IPS-11a (cell line): ENCODE data around the gene SFMBT2.
"Not testable (repeated sequence)": the region's sequence is repeated elsewhere in the genome, so short reads cannot be mapped to it uniquely, and the experiment has no call there.

Source experiments
- H3K4me3 ChIP-seq: one replicate; pipeline ENCODE4 v1.5.1; 2013; ENCODE audit warnings: low read depth, low read length, control low read depth

Gene SFMBT2

GRCh38 chr10:7301006-7301778 is 109.6 kb downstream of the SFMBT2 start:
- no peak overlapping the region for H3K4me3 ChIP-seq

- no peak overlapping the region for H3K4me3 ChIP-seq
Observed at GRCh38 chr10:7300384-7300971, 110.4 kb downstream of the SFMBT2 start.

- not testable (repeated sequence) for H3K4me3 ChIP-seq
Observed at GRCh38 chr10:7299601-7300325, 111.1 kb downstream of the SFMBT2 start.

DNA sequence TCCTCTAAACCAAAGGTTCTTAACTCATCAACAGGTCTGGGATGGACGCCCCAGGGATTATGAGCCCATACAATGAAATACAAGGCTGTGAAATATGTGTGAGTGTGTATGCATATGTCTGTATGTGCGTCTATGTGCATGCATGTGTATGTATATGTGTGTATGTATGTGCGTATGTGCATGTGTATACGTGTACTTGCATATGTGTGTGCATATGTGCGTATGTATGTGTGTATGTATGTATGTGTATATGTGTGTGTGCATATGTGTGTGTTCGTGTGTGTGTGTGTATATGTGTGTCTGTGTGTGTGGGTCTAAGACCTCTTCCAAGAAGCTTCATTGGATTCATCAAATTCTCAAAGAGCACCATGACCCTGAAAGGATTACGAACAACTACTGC is 112.3 kb downstream of the SFMBT2 start:
- H3K4me3 ChIP-seq, result no peak overlapping the region

- H3K4me3 ChIP-seq, result no peak overlapping the region
Observed at GRCh38 chr10:7297094-7297493, 113.7 kb downstream of the SFMBT2 start.

DNA sequence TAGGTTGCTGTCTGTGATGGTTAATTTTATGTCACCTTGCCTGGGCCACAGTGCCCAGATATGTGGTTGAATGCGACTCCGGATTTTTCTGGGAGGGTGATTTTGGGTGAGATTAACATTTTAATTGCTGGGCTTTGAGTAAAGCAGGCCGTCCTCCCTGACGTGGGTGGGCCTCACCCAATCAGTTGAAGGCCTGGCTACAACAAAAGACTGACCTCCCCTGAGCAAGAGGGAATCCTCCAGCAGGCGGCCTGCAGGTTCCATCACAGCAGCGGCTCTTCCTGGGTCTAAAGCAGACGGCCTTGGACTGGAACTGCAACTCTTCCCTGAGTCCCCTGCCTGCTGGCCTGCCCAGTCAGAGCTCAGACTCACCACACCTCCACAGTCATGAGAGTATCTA is 114.2 kb downstream of the SFMBT2 start:
- no peak overlapping the region for H3K4me3 ChIP-seq

- no peak overlapping the region for H3K4me3 ChIP-seq
Observed at GRCh38 chr10:7296076-7296475, 114.8 kb downstream of the SFMBT2 start.

- H3K4me3 ChIP-seq, result no peak overlapping the region
Observed at GRCh38 chr10:7293378-7293920, 117.4 kb downstream of the SFMBT2 start.

DNA sequence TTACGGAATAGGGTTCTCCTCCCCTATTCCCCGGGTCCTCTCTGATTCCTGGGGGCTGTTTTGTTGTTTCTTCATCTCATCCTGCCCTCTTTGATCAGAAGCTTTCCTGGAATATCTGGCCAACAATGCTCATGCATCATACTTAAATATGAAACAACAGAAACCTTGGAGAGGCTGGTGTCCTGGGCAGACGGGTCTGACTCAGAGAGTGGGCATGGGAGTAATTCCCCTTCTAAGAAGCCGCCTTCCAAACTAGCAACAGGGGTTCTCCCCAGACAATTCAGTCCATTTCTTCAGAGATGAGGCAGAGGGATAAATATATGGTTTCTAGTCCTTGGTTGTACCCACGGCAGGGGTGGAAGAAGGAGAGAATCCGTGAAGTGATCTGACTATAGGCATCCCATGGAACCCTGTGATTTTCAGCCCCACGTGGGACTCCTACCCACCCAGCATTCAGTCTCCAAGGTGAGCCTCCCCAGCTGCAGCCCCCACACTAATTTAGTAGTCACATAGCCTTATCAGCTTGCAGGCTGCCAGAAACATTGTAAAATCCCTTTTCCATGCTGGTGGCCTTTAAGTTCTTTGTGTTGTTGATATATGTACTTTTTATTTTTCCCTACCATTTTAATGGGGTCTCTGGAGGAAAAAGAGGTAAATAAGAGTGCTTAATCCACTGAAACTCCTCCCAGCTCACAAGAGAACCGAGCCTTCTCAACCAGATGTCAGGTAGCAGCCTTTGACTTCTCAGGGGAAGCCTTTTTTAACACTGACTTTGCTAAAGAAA is 119.2 kb downstream of the SFMBT2 start:
- no peak overlapping the region for H3K4me3 ChIP-seq

DNA sequence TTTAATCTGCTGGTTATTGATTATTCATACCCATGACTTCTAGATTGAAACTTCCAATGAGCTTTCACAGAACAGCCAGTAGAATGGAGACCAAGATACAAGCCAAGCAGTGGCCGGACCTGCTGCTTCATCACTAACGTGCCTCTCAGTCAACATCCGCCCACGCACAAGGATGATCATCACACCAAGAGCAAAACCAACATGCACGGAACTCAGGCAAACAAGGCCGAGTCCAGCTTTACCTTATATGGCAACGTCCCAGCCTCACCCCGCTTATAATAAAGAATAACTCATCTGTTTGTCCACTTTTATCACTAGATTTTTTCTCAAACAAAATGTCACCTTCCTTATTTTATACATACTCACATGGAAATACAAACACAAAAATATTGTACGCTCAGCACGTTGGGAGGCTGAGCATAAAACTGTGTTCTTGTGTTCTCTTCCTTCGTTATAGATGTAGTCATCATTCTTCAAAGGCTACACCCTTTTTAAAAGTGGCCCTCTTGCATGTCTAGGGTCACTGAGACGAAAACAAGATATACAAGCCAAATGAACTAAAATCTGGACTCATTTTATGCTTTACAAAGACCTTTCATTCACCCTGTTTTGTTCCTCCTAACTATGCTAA is 122.7 kb downstream of the SFMBT2 start:
- no peak overlapping the region for H3K4me3 ChIP-seq

GRCh38 chr10:7287377-7287776 is 123.5 kb downstream of the SFMBT2 start:
- H3K4me3 ChIP-seq, result no peak overlapping the region

DNA sequence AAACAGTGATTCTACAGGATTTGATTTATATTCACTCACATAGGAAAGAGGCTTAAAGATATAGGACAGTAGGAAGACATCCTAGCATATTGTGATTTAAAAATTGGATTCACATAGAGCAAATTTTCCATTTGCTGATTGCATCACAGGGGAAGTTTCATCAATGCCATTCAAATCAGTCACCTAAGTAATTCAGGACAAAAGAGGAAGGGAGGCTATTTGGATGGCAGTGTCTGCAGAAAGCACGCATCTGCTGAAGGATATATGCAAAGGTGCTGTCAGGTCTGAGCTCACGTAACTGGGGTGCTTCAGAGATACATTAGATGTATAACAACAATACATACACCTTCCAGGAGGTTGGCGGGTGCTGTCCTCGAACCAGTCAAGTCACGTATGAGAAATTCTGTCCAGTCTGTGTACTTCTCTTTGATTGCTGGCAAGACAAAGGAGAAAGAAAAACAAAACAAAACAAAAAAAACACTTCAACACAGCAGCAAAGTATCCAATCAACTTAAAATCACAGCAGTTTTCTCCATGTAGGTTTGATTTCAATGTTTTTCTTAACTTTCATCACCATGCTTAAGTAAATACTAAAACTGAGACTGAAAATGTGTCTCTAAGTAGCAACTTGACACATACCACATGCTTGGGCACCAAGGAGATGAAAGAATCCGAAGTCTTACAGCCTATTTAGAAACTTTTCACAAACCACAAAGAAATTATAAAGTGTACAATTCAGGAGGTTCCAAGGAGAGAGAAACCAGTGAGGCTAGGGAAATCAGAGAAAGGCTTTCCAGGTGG is 125.1 kb downstream of the SFMBT2 start:
- H3K4me3 ChIP-seq, result no peak overlapping the region

- no peak overlapping the region for H3K4me3 ChIP-seq
Observed at GRCh38 chr10:7283246-7283645, 127.6 kb downstream of the SFMBT2 start.

- H3K4me3 ChIP-seq, result no peak overlapping the region
Observed at GRCh38 chr10:7282457-7282856, 128.4 kb downstream of the SFMBT2 start.

DNA sequence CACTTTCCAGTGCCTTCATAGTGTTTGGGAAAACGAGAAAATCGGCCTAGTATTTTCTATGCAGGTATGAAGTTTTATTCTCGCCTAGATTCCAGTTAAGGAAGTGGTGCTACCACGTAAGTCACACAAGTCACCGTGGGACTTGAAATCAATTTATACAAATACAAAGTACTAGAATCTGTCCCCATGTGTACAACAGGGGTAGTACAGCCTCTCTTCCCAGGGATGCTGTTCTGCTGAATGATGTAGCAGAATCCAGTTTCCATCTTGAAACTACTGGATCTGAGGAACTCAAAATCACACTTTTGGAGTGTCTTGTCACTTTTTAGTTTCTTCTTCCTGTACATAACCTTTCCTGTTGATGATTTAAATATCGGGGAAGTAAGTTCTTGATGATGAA is 129.4 kb downstream of the SFMBT2 start:
- H3K4me3 ChIP-seq, result no peak overlapping the region

- H3K4me3 ChIP-seq, result no peak overlapping the region
Observed at GRCh38 chr10:7279303-7279702, 131.5 kb downstream of the SFMBT2 start.

- H3K4me3 ChIP-seq, result no peak overlapping the region
Observed at GRCh38 chr10:7277867-7278266, 133.0 kb downstream of the SFMBT2 start.

- no peak overlapping the region for H3K4me3 ChIP-seq
Observed at GRCh38 chr10:7277432-7277831, 133.4 kb downstream of the SFMBT2 start.

- H3K4me3 ChIP-seq, result no peak overlapping the region
Observed at GRCh38 chr10:7275761-7276440, 134.9 kb downstream of the SFMBT2 start.
